Fibroblast of peridontal ligament (primary cell): ENCODE measurements around the gene NR1H2.
A peak's percentile ranks its signal among the peaks of the same experiment; 100 is the strongest.

Experiments used
- DNase-seq: peaks from one replicate; pipeline ENCODE4 v3.0.0-alpha.2; 2010; ENCODE audit errors: extremely low read depth

NR1H2 gene

DNA sequence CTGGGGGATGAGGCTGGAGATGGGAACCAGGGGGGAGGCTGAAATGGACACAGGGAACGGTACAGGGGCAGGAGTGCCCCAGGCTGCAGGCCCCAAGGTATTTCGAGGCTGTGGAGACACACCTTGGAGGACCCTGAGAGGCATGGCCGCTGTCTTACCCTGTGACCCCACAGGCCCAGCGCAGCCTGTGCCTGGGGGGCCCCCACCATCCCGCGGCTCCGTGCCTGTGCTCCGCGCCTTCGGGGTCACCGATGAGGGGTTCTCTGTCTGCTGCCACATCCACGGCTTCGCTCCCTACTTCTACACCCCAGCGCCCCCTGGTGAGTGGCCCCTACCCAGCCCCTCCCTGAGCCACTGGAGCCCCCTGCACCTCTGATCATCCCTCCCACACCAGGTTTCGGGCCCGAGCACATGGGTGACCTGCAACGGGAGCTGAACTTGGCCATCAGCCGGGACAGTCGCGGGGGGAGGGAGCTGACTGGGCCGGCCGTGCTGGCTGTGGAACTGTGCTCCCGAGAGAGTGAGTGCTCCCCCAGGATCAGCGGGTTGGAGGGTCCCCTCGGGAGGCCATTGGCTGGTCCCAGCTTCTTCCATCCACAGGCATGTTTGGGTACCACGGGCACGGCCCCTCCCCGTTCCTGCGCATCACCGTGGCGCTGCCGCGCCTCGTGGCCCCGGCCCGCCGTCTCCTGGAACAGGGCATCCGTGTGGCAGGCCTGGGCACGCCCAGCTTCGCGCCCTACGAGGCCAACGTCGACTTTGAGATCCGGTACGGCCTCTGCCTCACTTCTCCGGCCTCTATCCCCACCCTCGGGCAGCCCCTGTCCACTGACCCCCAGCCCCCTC lies 25.6 kb downstream of the NR1H2 start:
- no peak for DNase-seq

- DNase-seq: no peak
These were observed 26.5 kb downstream of the NR1H2 start for GRCh38 chr19:50402544-50403301.

- no peak for DNase-seq
These were observed 30.0 kb downstream of the NR1H2 start for GRCh38 chr19:50406156-50406820.

DNA sequence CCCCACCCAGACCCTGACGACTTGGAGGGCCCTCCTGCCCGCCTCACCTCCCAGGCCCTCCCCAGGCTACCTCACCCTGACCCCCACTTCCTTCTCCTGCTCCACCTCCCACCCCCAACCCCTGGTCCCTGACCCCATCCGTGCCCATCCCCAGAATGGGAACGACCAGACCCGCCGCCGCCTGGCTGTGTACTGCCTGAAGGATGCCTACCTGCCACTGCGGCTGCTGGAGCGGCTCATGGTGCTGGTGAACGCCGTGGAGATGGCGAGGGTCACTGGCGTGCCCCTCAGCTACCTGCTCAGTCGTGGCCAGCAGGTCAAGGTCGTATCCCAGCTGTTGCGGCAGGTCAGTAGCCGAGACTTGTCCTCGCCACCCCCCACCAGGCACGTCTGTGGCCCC lies 30.6 kb downstream of the NR1H2 start:
- DNase-seq: no peak

DNA sequence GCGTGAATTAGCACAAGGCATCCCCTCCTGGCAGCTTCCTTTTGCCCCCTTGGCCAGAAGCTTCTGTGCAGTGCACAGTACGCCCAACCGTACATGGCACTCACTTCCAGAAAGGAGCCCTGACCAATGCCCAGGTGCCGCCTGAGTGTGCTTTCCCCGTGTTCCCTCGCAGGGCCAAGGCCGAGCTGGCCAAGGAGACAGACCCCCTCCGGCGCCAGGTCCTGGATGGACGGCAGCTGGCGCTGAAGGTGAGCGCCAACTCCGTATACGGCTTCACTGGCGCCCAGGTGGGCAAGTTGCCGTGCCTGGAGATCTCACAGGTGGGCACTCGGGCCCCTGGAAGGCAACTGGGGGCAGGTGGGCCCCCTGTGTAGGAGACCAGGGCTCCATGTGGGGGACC lies 33.1 kb downstream of the NR1H2 start:
- DNase-seq: no peak

GRCh38 chr19:50410109-50410508 lies 33.9 kb downstream of the NR1H2 start:
- no peak for DNase-seq

DNA sequence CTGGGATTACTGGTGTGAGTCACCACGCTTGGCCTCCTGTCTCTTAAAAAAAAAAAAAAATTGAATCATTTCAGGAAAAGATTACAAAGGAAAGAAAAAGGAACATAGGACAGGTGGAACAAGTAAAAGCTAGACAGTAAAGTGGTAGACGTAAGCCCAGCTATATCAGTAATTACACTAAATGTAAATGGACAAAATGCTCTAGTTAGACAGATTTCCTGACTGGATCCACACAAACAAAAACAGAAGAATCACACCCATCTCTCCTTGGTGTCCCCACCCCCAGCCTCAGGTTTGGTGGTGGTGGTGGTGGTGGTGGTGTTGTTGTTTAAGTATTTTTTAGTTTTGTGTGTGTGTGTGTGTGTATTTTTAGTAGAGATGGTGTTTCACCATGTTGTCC lies 36.2 kb downstream of the NR1H2 start:
- DNase-seq: no peak

- DNase-seq: no peak
These were observed 36.8 kb downstream of the NR1H2 start for GRCh38 chr19:50413096-50413495.

DNA sequence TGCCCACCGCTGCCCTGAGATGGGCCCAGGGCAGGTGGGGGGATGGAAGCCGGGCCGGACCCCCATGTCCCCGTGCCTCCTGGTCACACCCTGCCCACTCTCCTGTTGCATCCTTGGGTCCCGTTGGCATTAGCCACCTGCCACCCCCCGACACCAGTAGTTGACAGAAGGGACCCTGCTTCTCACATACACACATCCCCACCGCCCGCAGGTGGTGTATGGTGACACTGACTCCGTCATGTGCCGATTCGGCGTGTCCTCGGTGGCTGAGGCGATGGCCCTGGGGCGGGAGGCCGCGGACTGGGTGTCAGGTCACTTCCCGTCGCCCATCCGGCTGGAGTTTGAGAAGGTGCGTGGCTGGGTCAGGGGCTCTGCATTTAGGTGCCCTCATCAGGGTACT lies 37.3 kb downstream of the NR1H2 start:
- no peak for DNase-seq

DNA sequence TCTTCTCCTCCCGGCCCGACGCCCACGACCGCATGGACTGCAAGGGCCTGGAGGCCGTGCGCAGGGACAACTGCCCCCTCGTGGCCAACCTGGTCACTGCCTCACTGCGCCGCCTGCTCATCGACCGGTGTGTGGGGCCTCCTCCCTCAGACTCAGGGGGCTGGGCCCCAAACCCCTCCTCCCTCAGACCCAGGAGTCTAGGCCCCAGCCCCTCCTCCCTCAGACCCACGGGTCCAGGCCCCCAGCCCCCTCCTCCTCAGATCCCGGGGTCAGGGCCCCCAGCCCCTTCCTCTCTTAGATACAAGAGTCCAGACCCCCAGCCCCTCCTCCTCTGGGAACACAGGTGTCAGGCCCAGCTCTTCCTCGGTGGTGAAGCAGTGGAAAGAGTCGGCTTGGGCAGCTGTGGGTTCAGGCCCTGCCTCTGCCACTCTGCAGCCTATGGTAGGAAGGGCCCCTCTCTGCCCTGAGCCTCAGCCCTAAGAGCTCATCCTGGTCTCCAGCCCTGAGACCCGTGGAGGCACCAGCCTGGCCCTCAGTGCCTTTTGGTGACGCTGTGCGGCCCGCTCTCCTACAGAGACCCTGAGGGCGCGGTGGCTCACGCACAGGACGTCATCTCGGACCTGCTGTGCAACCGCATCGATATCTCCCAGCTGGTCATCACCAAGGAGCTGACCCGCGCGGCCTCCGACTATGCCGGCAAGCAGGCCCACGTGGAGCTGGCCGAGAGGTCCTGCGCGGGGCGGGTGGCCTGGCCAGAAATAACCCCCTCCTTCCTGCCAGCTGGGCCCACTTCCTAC lies 38.8 kb downstream of the NR1H2 start:
- DNase-seq: peak; percentile 48

DNA sequence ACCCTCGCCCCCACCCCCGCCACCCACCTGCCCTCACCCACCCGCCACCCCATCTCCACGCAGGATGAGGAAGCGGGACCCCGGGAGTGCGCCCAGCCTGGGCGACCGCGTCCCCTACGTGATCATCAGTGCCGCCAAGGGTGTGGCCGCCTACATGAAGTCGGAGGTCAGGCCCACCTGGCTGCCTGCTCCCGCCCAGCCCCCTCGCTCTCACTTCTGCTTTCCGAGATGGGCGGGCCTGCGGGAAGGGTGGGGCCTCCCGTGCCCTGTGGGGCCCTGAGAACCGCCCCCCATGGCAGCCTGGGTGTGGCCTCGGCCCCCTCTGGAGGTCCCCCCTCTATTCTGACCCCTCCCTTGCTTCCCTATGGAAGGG lies 39.4 kb downstream of the NR1H2 start:
- DNase-seq: no peak

- no peak for DNase-seq
These were observed 40.0 kb downstream of the NR1H2 start for GRCh38 chr19:50416034-50416977.

DNA sequence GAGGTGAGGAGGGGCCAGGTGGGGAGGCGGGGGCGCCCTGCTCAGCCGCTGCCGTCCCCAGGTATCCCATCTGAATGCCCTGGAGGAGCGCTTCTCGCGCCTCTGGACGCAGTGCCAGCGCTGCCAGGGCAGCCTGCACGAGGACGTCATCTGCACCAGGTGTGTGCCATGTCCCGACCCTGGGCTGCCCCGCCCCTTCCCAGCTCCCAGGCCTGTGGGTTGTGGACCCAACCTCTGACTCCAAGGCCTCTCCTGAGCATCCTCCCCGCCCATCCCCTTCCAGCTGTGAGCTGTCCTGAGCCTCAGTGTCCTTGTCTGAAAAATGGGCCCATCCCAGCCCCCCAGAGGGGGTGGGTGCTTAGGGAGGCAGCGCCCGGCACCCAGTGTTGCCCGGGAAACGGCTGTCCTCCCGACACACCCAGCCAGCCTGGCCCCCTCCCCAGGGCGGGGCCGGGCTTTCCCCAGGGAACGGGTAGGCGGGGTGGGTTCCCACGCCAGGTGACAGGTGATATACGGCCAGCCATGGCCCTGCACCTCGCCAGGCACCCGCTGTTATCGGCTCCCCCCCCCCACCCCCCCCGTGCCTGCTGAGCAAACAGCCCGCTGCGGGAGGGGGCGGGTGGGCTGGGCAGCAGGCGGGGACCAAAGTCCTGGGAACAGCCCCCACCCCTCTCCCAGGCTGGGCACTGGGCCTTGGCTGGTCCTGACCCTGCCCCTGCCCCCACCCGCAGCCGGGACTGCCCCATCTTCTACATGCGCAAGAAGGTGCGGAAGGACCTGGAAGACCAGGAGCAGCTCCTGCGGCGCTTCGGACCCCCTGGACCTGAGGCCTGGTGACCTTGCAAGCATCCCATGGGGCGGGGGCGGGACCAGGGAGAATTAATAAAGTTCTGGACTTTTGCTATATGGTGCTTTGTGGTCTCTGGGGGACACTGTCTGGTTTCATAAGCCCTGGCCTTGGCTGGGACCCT lies 41.1 kb downstream of the NR1H2 start:
- DNase-seq: no peak

- no peak for DNase-seq
These were observed 42.1 kb downstream of the NR1H2 start, which contains the start of gene SPIB for GRCh38 chr19:50418176-50419021. SPIB (plus strand) TSS chr19:50418938; CDS start chr19:50418963, 25 bp downstream.

DNA sequence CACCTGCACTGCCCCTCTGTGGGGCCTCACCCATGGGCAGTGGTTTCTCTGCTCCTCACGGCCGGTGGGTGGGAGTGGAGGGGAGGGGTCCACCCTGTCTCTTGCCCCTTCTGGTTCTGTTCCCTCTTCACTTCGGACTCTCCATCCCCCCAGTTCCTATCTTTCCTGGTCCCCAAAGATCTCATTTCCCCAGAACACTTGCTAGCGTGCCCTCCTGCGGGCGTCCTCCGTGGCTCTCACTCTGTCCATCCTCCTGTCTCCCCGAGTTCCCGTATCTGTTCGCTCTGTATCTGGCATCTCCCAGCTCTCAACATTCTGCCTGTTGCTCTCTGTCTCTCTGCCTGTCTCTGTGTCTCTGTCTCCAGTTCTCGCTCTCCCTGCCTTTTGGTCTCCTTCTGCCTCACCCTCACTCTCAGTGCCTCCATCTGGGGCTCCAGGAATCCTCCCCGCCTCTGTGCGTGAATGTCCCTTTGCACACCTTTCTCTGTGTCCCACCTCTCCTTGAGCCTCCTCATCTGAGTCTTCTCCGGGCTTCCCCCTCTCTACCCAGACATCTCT lies 42.8 kb downstream of the NR1H2 start:
- no peak for DNase-seq

DNA sequence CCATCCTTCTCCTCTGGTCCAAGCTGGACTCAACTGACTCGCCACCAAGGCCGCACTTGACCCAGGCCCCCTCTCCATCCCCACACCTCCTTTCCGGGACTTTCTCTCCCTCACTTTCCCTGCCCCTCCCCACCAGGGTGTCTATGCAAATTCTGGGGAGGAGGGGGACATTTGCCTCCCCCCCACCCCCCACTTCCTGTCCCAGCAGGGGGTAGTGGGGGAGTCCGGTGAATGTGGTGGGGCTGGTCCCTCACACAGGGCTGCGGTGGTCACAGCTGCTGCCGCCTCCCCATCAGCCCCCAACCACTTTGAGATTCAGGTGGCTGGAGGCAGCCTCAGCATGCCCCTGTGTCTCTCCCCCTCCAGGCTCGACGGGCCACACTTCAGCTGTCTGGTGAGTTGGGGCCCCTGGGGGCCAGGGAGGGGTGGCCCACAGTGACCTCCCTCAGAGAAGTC lies 43.4 kb downstream of the NR1H2 start:
- DNase-seq: no peak

DNA sequence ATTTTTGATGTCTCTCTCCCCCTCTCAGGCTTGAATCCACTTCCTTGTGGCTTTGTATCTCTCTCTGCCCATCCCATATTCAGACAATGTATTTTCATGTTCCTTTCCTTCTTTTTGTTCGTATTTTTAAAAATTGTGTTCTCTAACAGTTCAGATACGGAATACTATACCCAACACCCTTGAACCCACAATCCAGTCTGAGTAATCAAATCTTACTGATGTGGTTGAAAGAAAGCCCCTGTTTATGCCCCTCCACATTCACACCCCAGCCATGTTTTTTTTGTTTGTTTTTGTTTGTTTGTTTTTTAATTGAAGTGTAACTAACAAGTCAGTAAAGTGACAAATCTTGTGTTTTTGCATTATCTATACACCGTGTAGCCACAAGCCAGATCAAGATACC lies 43.9 kb downstream of the NR1H2 start:
- DNase-seq: no peak

DNA sequence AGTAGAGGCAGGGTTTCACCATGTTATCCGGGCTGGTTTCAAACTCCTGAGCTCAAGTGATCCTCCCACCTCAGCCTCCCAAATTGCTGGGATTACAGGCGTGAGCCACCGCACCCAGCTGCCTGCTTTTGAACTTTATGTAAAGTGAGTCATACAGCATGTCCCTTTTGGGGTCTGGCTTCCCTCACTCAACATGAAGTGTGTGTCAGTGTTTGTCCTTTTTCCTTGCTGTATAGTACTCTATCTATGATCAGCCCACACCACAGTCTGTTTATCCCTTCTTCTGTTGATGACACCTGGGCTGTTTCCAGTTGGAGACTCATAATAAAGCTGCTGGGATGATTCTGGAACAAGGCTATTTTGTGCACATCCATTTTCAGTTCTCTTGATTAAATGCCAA lies 44.6 kb downstream of the NR1H2 start:
- no peak for DNase-seq
